Ectodermal cell (in vitro differentiated cells): ENCODE measurements around the gene BNC2.

Source experiments
- H3K27ac ChIP-seq: 2 replicates; pipeline ENCODE4 v1.7.0; 2013; ENCODE audit warnings: mild to moderate bottlenecking, low read depth, low read length; ENCODE audit not compliant: insufficient read depth, poor library complexity, severe bottlenecking
- H3K27me3 ChIP-seq: 2 replicates; pipeline ENCODE4 v1.7.0; 2013; ENCODE audit warnings: mild to moderate bottlenecking, low read length; ENCODE audit not compliant: insufficient read depth, control insufficient read depth, poor library complexity, severe bottlenecking
- H3K36me3 ChIP-seq: one replicate; pipeline ENCODE4 v1.7.0; 2013; ENCODE audit warnings: low read length; ENCODE audit not compliant: control insufficient read depth, insufficient read depth
- H3K4me1 ChIP-seq: one replicate; pipeline ENCODE4 v1.7.0; 2013; ENCODE audit warnings: low read length; ENCODE audit not compliant: control insufficient read depth, insufficient read depth
- H3K4me3 ChIP-seq: 2 replicates; pipeline ENCODE4 v1.7.0; 2013; ENCODE audit warnings: low read depth, low read length, control low read depth; ENCODE audit not compliant: insufficient read depth
- H3K9me3 ChIP-seq: 2 replicates; pipeline ENCODE4 v1.7.0; 2013; ENCODE audit warnings: mild to moderate bottlenecking, low read length, moderate library complexity; ENCODE audit not compliant: control insufficient read depth
- WGBS, 2 experiments: methylation state at CpG; one replicate each; pipeline ENCODE4 v1.1.7; 2013; ENCODE audit warnings: missing lambda C conversion rate in 2 of 2; 5-methylcytosine and 5-hydroxymethylcytosine counted together

The BNC2 gene

DNA sequence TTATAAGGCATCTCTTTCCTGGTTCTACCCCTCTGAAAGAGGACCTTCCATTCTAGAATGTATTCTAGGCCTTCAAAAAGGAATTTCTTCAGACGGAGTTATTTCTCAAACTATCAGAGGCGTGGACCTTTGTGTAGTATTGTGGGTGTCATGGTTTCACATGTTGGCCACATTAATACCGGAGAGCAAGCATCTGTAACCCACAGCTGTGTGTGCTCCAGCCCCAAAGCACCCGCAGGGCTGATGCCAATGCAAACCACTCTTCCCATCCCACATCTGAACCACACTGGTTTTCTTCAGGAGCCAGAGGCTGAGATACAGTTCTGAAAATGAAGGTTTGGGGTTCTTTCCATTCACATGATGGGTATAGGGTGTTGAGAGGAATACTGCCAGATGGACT lies 127.1 kb downstream of the BNC2 start:
- WGBS, 2 experiments = 96 to 97% methylated on average over 4 of the region's 4 CpGs
- H3K36me3 ChIP-seq = no peaks in the 10 kb centered on the region
- H3K27ac ChIP-seq = no peak overlapping the region
- H3K27me3 ChIP-seq = no peaks in the 10 kb centered on the region
- H3K4me1 ChIP-seq = no peaks in the 10 kb centered on the region
- H3K9me3 ChIP-seq = no peaks in the 10 kb centered on the region
- no peak overlapping the region for H3K4me3 ChIP-seq

- Histone ChIP-seq H3K9me3 (no peaks in the 10 kb centered on the region), H3K4me3 (no peak overlapping the region), H3K4me1 (no peaks in the 10 kb centered on the region), H3K27ac (no peak overlapping the region), H3K36me3 (no peaks in the 10 kb centered on the region), H3K27me3 (no peaks in the 10 kb centered on the region)
Measured at GRCh38 chr9:16735001-16735400, 135.5 kb downstream of the BNC2 start.

GRCh38 chr9:16732546-16732945 lies 137.9 kb downstream of the BNC2 start:
- H3K4me1 ChIP-seq = peaks cover 4% of the 10 kb centered on the region
- H3K4me3 ChIP-seq = no peak overlapping the region
- H3K9me3 ChIP-seq = no peaks in the 10 kb centered on the region
- no peak overlapping the region for H3K27ac ChIP-seq
- H3K36me3 ChIP-seq = no peaks in the 10 kb centered on the region
- 91% methylated on average over 3 to 4 of the region's 5 CpGs for WGBS, 2 experiments
- H3K27me3 ChIP-seq = no peaks in the 10 kb centered on the region

DNA sequence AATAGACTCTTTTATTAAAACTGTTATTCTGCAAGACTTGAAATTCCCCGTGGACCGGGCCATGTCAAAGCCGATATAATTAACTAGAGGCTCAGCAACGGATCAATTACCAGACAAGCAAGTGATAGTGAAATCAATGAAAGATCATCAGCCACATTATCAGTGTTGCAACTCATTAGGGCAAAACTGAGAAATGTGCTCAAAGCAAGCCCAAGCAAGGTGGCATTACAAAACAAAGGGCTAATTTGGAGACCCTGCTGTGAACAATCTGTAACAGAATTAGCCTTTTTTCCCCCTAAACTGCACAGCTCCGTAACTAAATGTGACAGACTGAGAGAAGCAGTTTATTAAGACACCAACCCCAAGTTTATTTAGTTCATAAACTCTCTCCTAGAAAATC lies 140.3 kb downstream of the BNC2 start:
- Histone ChIP-seq H3K9me3 (no peaks in the 10 kb centered on the region), H3K4me3 (no peak overlapping the region), H3K27ac (no peak overlapping the region), H3K27me3 (no peaks in the 10 kb centered on the region), H3K4me1 (peaks cover 4% of the 10 kb centered on the region), H3K36me3 (no peaks in the 10 kb centered on the region)
- WGBS, 2 experiments = 16 to 23% methylated on average over 5 of the region's 5 CpGs

DNA sequence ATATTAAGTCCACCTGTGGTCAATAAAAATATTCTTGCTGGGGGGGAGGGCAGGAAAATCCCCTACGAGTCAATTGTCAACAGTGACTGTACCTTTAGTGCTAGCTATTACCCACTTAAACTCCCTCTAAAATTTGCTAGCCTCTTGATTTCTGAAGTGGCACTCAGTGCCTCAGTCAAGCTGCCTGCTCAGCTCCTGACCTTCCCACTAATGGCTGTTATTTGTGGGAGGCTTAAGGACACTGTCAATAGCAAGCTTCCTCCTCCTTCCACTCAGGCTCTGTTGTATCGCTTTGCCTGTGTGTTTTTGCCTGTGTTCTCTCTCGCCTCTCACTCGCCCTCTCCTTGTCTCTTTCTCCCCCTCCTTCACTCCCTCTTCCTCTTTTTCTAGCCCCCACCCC lies 140.8 kb downstream of the BNC2 start:
- 15 to 18% methylated on average over 4 of the region's 4 CpGs for WGBS, 2 experiments
- no peaks in the 10 kb centered on the region for H3K9me3 ChIP-seq
- H3K4me3 ChIP-seq = no peak overlapping the region
- H3K36me3 ChIP-seq = no peaks in the 10 kb centered on the region
- no peak overlapping the region for H3K27ac ChIP-seq
- H3K4me1 ChIP-seq = peaks cover 4% of the 10 kb centered on the region
- no peaks in the 10 kb centered on the region for H3K27me3 ChIP-seq

DNA sequence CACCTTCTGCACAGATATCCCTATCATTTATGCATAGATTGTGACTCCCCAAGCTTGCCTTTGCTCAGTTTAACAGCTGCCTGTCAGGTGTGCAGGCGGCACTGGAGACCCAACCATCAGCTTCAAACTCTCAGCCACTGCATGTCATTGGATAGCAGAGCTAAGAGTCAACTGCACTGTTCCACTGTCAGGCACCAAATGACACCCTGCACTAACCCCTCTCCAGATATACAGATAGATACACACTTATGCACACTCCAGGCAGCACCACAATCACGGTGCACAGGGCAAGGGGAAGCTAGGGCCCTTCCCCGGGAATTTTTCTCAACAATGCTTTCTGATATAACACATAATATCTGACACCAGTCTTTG lies 142.3 kb downstream of the BNC2 start:
- peaks cover 4% of the 10 kb centered on the region for H3K4me1 ChIP-seq
- no peaks in the 10 kb centered on the region for H3K9me3 ChIP-seq
- H3K27me3 ChIP-seq = no peaks in the 10 kb centered on the region
- H3K27ac ChIP-seq = no peak overlapping the region
- H3K4me3 ChIP-seq = no peak overlapping the region
- 76 to 85% methylated on average over 3 of the region's 3 CpGs for WGBS, 2 experiments
- H3K36me3 ChIP-seq = no peaks in the 10 kb centered on the region

GRCh38 chr9:16727452-16728136 lies 142.9 kb downstream of the BNC2 start:
- Histone ChIP-seq H3K27ac (peak overlapping the region; percentile 74), H3K9me3 (no peaks in the 10 kb centered on the region), H3K27me3 (no peaks in the 10 kb centered on the region), H3K4me1 (peaks cover 4% of the 10 kb centered on the region), H3K36me3 (no peaks in the 10 kb centered on the region), H3K4me3 (peak overlapping the region; percentile 63)
- WGBS, 2 experiments = 30 to 31% methylated on average over 7 of the region's 7 CpGs

GRCh38 chr9:16726718-16727451 lies 143.6 kb downstream of the BNC2 start:
- Histone ChIP-seq H3K4me1 (peaks cover 4% of the 10 kb centered on the region), H3K4me3 (peak overlapping the region; percentile 63), H3K27me3 (no peaks in the 10 kb centered on the region), H3K9me3 (no peaks in the 10 kb centered on the region), H3K27ac (peak overlapping the region; percentile 74), H3K36me3 (no peaks in the 10 kb centered on the region)
- 0 to 1% methylated on average over 59 to 60 of the region's 60 CpGs for WGBS, 2 experiments

GRCh38 chr9:16726029-16726428 lies 144.4 kb downstream of the BNC2 start:
- Histone ChIP-seq H3K27me3 (no peaks in the 10 kb centered on the region), H3K4me1 (peaks cover 4% of the 10 kb centered on the region), H3K27ac (no peak overlapping the region), H3K36me3 (no peaks in the 10 kb centered on the region), H3K9me3 (no peaks in the 10 kb centered on the region), H3K4me3 (no peak overlapping the region)
- 33 to 41% methylated on average over 7 of the region's 7 CpGs for WGBS, 2 experiments

GRCh38 chr9:16725066-16725465 lies 145.4 kb downstream of the BNC2 start:
- Histone ChIP-seq H3K9me3 (no peaks in the 10 kb centered on the region), H3K36me3 (no peaks in the 10 kb centered on the region), H3K27ac (no peak overlapping the region), H3K27me3 (no peaks in the 10 kb centered on the region), H3K4me1 (peaks cover 4% of the 10 kb centered on the region), H3K4me3 (no peak overlapping the region)
- 73% methylated on average over 3 of the region's 3 CpGs; no CpG with 5 or more reads in 1 of the 2 experiments for WGBS, 2 experiments
